Measurements from ENCODE around the gene DNM2. TPM values are rescaled to one million over a fixed set of nuclear protein-coding genes. Genes with fewer than 3 reads are reported as not detected.
A peak's percentile ranks its signal among the peaks of the same experiment; 100 is the strongest.

Gene DNM2
- total and polyA plus RNA-seq, 2 of the 13 experiments (the other 11 are each of a cell fraction or from before 2014, with no cell fraction given), result 41.7 to 59.8 TPM

GRCh38 chr19:10717356-10718204, at the start of gene DNM2 (continued):
- no peak; the same call in 1 of the 2 replicates for TF ChIP-seq THAP9 (CRISPR knock-in tag; IDR thresholded peaks at IDR 0.05; ENCODE audit: borderline replicate concordance)
- TF ChIP-seq ZNF678 (CRISPR knock-in tag; IDR thresholded peaks at IDR 0.05), result no peak
- TF ChIP-seq E2F2 (CRISPR knock-in tag; IDR thresholded peaks at IDR 0.05; ENCODE audit: borderline replicate concordance), result no peak
- no peak for TF ChIP-seq CENPX (CRISPR knock-in tag; IDR thresholded peaks at IDR 0.05)
- TF ChIP-seq HIC2 (CRISPR knock-in tag; IDR thresholded peaks at IDR 0.05; ENCODE audit: low read depth), result no peak
- TF ChIP-seq CEBPZ (IDR thresholded peaks at IDR 0.05; ENCODE audit: low read length), result peak; percentile 100
- no peak for TF ChIP-seq NFE2L2 (IDR thresholded peaks at IDR 0.05; ENCODE audit: low read length)

Data from HepG2 (cell line).